HCT116 (cell line): ENCODE measurements around the gene TBC1D3H.
"Not testable (repeated sequence)": the region's sequence is repeated elsewhere in the genome, so short reads cannot be mapped to it uniquely, and the experiment has no call there.

Experiments used
- CBX3 ChIP-seq: IDR thresholded peaks from 2 replicates; pipeline ENCODE4 v1.6.1; 2012; ENCODE audit warnings: low read depth
- CEBPB ChIP-seq: IDR thresholded peaks from 2 replicates; pipeline ENCODE4 v1.6.1; 2012; ENCODE audit warnings: low read depth
- MAX ChIP-seq: IDR thresholded peaks from 2 replicates; pipeline ENCODE4 v1.6.1; 2012
- POLR2A ChIP-seq: IDR thresholded peaks from 2 replicates; pipeline ENCODE4 v1.7.0; 2011; ENCODE audit warnings: borderline replicate concordance; ENCODE audit not compliant: insufficient read depth, insufficient read length; ENCODE audit errors: extremely low read depth
- ZFX ChIP-seq: fragments of 450-650 bp; IDR thresholded peaks from 2 replicates; pipeline ENCODE4 v1.6.1; 2017

DNA sequence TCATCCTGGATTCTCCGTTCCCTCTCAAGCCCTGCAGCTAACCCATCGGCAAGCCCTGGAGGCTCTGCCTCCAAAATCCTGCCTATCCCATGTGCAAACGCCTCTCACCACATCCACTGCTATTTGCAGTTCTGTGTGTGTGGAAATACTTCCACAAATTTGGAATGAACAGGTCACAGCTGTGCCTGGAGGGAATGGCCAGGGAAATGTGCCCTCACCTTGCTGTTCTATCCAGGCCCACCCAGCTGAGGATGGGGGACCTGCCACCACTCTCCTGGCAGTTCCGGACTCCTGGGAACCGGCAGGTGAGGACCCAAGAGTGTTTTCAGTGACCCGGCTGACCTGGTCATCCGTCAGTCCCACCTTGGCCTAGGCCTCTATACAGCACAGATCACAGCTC lies 12.3 kb downstream of the TBC1D3H start:
- TF ChIP-seq CBX3, POLR2A, CEBPB, MAX, ZFX: not testable (repeated sequence)
